Lower leg skin (tissue), 4 donors: Measurements from ENCODE around the gene CNIH1. TPM values are rescaled to one million over a fixed set of nuclear protein-coding genes. Genes with fewer than 3 reads are reported as not detected.
"Not testable (repeated sequence)": the region's sequence is repeated elsewhere in the genome, so short reads cannot be mapped to it uniquely, and the experiment has no call there.

Experiments
- DNase-seq, 2 donors: peaks; one replicate each; pipeline ENCODE4 v3.0.0-alpha.2; 2019; ENCODE audit warnings: low spot score in 2 of 2
- H3K4me3 ChIP-seq: fragments of 200-600 bp; sonication (generic); 2 replicates; pipeline ENCODE4 v1.5.1; 2017; ENCODE audit warnings: mild to moderate bottlenecking, low read depth; ENCODE audit not compliant: poor library complexity, severe bottlenecking
- POLR2A ChIP-seq, 2 donors: fragments of 450-650 bp; IDR thresholded peaks; one replicate each; pipeline ENCODE4 v1.6.1; 2016 to 2017; ENCODE audit warnings: antibody characterized with exemption in 2 of 2, mild to moderate bottlenecking in 1 of 2, moderate library complexity in 1 of 2
- WGBS, 2 donors: methylation state at CpG; one replicate each; pipeline ENCODE4 v1.1.5; 2018; 5-methylcytosine and 5-hydroxymethylcytosine counted together
- intact Hi-C: fragments of 100-400 bp; cut with DNase I; formaldehyde crosslinking; loops from one replicate; pipeline ENCODE4 v1.15.0; 2023; ENCODE audit warnings: low total_unique reads
- total RNA-seq, 4 donors: library from RNA; depleted of rRNA; stranded (reverse); fragments of >200 nt; gene quantifications; one replicate each; pipeline ENCODE4 v1.1.0, GENCODE V29; 2016
- TF ChIP-seq, protein P1 (sequence below), 3 donors: fragments of 450-650 bp; IDR thresholded peaks; one replicate each; pipeline ENCODE4 v1.5.1; 2016; ENCODE audit warnings: antibody characterized with exemption in 3 of 3, mild to moderate bottlenecking in 3 of 3, moderate library complexity in 2 of 3

CNIH1 gene
- total RNA-seq, 4 donors from 2014 or later = 59.6 to 92.2 (median 75.8) TPM

DNA sequence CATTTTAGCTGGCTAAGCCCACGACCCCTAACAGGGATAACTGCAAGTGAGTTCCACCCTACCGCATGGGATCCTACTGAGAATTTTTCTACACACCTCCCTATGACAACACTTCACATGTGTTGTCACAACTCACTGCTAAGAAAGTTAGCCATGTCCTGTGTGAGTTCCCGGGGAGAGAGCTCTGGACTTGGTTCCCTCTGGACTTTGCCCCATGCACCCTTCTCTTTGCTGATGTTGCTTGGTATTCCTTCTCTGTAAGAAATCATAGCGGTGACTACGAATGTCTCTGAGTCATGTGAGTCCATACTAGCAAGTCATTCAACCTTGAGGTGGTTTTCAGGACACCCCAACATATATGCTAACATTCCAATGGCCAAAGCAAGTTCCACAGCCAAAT, 53.8 kb downstream of the CNIH1 start:
- no peak overlapping the region for H3K4me3 ChIP-seq
- intact Hi-C loops = no loop called here
- DNase-seq = no peak
- no peak for TF ChIP-seq POLR2A (IDR thresholded peaks at IDR 0.05)
- TF ChIP-seq, protein P1, sequence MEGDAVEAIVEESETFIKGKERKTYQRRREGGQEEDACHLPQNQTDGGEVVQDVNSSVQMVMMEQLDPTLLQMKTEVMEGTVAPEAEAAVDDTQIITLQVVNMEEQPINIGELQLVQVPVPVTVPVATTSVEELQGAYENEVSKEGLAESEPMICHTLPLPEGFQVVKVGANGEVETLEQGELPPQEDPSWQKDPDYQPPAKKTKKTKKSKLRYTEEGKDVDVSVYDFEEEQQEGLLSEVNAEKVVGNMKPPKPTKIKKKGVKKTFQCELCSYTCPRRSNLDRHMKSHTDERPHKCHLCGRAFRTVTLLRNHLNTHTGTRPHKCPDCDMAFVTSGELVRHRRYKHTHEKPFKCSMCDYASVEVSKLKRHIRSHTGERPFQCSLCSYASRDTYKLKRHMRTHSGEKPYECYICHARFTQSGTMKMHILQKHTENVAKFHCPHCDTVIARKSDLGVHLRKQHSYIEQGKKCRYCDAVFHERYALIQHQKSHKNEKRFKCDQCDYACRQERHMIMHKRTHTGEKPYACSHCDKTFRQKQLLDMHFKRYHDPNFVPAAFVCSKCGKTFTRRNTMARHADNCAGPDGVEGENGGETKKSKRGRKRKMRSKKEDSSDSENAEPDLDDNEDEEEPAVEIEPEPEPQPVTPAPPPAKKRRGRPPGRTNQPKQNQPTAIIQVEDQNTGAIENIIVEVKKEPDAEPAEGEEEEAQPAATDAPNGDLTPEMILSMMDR (IDR thresholded peaks at IDR 0.05) = no peak
- 93 to 94% methylated on average over 5 of the region's 5 CpGs for WGBS, 2 donors

DNA sequence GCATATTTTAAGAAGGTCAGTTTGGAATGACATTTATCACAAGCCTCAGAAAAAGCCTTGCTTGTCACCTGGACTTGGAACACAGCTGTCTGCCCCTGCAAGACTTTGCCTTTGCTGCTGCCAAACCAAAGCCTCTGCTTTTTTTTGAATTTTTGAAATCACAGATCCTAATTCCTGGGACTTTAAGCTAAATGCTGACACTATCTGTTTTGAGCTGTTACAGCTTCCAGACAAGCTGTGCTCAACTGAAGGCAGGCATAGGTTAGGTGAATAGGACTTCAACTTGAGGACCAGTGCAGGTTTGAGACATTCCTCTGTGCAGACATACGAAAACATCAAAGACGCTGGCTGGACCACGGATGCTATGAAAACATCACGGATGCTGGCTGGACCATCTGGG, 55.6 kb downstream of the CNIH1 start:
- no peak for TF ChIP-seq POLR2A (IDR thresholded peaks at IDR 0.05)
- no peak for DNase-seq
- 84 to 88% methylated on average over 4 of the region's 4 CpGs for WGBS, 2 donors
- intact Hi-C loops = no loop called here
- no peak overlapping the region for H3K4me3 ChIP-seq

DNA sequence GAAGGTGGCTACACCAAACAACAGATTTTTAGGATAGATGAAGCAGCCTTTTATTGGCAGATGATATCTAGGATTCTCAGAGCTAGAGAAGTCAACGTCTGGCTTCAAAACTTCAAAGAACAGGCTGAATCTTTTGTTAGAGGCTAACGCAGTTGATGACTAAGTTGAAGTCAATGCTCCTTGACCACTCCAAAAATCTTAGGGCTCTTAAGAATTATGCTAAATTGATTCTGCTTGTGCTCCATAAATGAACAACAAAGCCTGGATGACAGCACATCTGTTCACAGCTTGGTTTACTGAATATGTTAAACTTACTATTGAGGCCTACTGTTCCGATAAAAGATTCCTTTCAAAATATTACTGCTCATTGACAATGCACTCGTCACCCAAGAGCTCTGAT, 57.3 kb downstream of the CNIH1 start:
- WGBS, 2 donors = 92 to 95% methylated on average over 4 of the region's 4 CpGs
- no peak for DNase-seq
- TF ChIP-seq, protein P1 (IDR thresholded peaks at IDR 0.05) = no peak
- TF ChIP-seq POLR2A (IDR thresholded peaks at IDR 0.05) = no peak
- H3K4me3 ChIP-seq = no peak overlapping the region
- intact Hi-C loops = no loop called here

DNA sequence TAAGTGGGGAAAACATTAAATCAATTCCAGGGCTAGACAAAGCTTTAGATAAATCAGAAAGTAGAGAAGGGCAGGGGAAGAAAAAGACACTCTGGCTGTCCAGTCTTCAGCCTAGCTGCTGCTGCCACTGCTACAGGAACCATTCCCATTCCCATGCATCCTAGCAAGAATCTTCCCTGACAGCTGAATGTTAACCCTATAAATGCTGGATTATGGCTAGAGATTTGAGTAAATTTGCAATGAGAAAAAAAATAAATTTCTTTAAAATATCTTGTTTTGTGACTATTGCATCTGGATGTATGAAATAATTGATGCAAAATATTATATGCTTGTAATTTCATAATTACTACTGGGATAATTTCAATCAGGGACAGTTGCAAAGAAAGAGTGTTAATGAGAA, 59.4 kb downstream of the CNIH1 start:
- intact Hi-C loops = no loop called here
- no peak overlapping the region for H3K4me3 ChIP-seq
- TF ChIP-seq, protein P1 (IDR thresholded peaks at IDR 0.05) = no peak
- TF ChIP-seq POLR2A (IDR thresholded peaks at IDR 0.05) = no peak
- DNase-seq = no peak

DNA sequence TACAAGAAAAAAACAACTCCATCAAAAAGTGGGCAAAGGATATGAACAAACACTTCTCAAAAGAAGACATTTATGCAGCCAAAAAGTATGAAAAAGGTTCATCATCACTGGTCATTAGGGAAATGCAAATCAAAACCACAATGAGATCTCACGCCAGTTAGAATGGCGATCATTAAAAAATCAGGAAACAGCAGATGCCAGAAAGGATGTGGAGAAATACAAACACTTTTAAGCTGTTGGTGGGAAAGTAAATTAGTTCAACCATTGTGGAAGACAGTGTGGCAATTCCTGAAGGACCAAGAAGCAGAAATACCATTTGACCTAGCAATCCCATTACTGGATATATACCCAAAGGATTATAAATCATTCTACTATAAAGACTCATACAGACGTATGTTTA, 60.6 kb downstream of the CNIH1 start:
- H3K4me3 ChIP-seq, DNase-seq, intact Hi-C loops: not testable (repeated sequence)
- 38 to 44% methylated on average over 3 of the region's 3 CpGs for WGBS, 2 donors

DNA sequence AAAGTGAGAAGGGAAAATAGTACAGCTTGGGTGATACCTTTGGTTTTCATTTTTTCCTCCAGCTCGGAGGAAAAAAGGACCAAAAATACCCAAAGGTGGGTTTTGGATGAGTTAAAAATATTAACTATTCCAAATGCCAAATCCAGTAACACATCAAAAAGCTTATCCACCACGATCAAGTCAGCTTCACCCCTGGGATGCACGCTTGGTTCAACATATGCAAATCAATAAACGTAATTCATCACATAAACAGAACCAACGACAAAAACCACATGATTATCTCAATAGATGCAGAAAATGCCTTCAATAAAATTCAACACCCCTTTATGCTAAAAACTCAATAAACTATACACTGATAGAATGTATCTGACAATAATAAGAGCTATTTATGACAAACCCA, 62.3 kb downstream of the CNIH1 start:
- H3K4me3 ChIP-seq, DNase-seq, intact Hi-C loops: not testable (repeated sequence)
- WGBS, 2 donors = 68 to 72% methylated on average over 5 of the region's 5 CpGs

DNA sequence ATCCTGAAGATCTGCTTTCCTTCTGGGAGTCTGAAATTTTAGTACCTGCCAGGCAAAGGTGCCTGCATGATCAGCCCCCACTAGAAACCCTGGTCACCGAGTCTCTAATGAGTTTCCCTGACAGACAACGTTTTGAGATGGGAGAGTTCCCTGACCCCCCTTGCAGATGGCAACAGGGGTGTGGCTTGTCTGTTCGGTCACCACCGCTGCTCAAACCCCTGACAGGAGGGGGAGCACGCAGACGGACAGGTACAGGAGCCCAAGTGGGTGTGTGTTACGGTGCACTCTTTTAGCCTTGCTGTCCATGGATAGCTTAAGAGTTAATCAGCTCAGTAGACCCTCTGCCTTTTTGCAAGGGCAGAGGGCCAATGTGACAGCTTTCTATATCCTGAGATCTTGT, 63.7 kb downstream of the CNIH1 start:
- no peak overlapping the region for H3K4me3 ChIP-seq
- 59 to 65% methylated on average over 7 of the region's 7 CpGs for WGBS, 2 donors
- no peak for TF ChIP-seq POLR2A (IDR thresholded peaks at IDR 0.05)
- TF ChIP-seq, protein P1 (IDR thresholded peaks at IDR 0.05) = no peak
- intact Hi-C loops = no loop called here
- DNase-seq = no peak
